Measurements from ENCODE around the gene SYTL2.

GRCh38 chr11:85835729-85836128 lies 24.8 kb upstream of the SYTL2 start:
- TF ChIP-seq CTCF (IDR thresholded peaks at IDR 0.05), result no peak
- no peak for TF ChIP-seq POLR2AphosphoS5 (IDR thresholded peaks at IDR 0.05)
- TF ChIP-seq POLR2A (IDR thresholded peaks at IDR 0.05), result no peak

Measured in stomach (tissue), 4 donors.